ENCODE measurements around the gene GABRB2. TPM values are rescaled to one million over a fixed set of nuclear protein-coding genes. Genes with fewer than 3 reads are reported as not detected.

Gene GABRB2
- total RNA-seq, 4 donors from 2014 or later: 1.9 to 8.0 (median 2.3) TPM

GRCh38 chr5:161431963-161432362 lies 114.6 kb downstream of the GABRB2 start:
- ATAC-seq (ENCODE audit: low FRiP score): no peak
- no peak for DNase-seq (ENCODE audit: low spot score)
- TF ChIP-seq CTCF (IDR thresholded peaks at IDR 0.05): no peak

- ATAC-seq (ENCODE audit: low FRiP score) (no peak), DNase-seq (ENCODE audit: low spot score) (no peak)
- TF ChIP-seq CTCF (IDR thresholded peaks at IDR 0.05): no peak
Observed at GRCh38 chr5:161421067-161421466, 125.5 kb downstream of the GABRB2 start.

DNA sequence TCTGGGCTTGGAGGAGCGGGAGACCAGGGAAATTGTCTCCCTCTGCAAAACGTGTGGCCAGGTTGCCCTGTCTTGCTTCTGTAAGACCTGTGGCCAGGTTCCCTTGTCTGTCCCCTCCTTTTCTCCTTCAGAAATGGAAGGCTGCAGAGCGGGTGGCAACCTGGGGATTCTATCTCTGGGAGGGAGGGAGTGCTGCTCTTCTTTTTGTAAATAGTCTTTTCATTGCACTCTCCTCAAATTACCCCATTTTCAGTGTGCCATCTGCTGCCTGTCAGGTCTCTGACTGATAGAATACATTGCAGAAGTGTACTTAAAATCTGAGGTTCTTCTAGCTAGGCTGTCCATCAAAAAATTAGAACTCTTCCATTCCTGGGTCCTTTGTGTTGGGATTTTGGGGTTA lies 126.0 kb downstream of the GABRB2 start:
- ATAC-seq (ENCODE audit: low FRiP score): no peak
- TF ChIP-seq CTCF (IDR thresholded peaks at IDR 0.05): no peak
- no peak for DNase-seq (ENCODE audit: low spot score)

DNA sequence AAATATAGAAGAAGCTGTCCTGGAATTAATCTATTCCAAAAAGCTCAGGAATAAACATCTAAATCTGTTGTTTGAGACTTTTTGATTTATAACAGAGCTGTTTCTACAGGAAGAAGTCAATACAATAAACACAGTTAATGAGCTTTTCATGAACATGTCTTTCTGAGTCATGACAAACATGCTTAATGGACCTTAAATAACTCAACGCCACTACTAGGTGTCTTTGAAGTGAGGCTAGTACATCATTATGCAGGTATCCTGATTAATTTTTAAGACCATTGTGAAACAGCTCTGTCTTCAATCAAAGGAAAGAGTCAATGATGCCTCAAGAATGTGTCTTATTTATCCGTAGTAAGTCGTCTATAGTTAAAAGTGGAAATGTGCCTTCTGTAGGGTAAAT lies 131.6 kb downstream of the GABRB2 start:
- no peak for DNase-seq (ENCODE audit: low spot score)
- no peak for TF ChIP-seq CTCF (IDR thresholded peaks at IDR 0.05)

GRCh38 chr5:161414037-161414436 lies 132.5 kb downstream of the GABRB2 start:
- no peak for ATAC-seq (ENCODE audit: low FRiP score)
- no peak for DNase-seq (ENCODE audit: low spot score)
- TF ChIP-seq CTCF (IDR thresholded peaks at IDR 0.05): no peak

More for the DNA sequence above, 131.6 kb downstream of the GABRB2 start:
- ATAC-seq (ENCODE audit: low FRiP score): no peak

GRCh38 chr5:161412792-161413191 lies 133.7 kb downstream of the GABRB2 start:
- DNase-seq (ENCODE audit: low spot score) (no peak), ATAC-seq (ENCODE audit: low FRiP score) (no peak)
- TF ChIP-seq CTCF (IDR thresholded peaks at IDR 0.05): no peak

GRCh38 chr5:161411156-161411555 lies 135.4 kb downstream of the GABRB2 start:
- DNase-seq (ENCODE audit: low spot score) (no peak), ATAC-seq (ENCODE audit: low FRiP score) (no peak)
- TF ChIP-seq CTCF (IDR thresholded peaks at IDR 0.05): no peak
